K562 (cell line): ENCODE results near the gene MYO15B. TPM values are rescaled to one million over a fixed set of nuclear protein-coding genes. Genes with fewer than 3 reads are reported as not detected.

Source experiments
- ARID1B ChIP-seq: fragments of 450-650 bp; IDR thresholded peaks from 2 replicates; pipeline ENCODE4 v1.6.1; 2016; ENCODE audit warnings: antibody characterized with exemption, mild to moderate bottlenecking, inconsistent platforms
- BCOR ChIP-seq: fragments of 450-650 bp; IDR thresholded peaks from 2 replicates; pipeline ENCODE4 v1.6.1; 2016
- HDAC1 ChIP-seq, 2 experiments: fragments of 450-650 bp; IDR thresholded peaks; 2 replicates each; pipeline ENCODE4 v1.6.1; 2016 to 2017; ENCODE audit warnings: inconsistent platforms in 1 of 2, mild to moderate bottlenecking in 1 of 2, moderate library complexity in 1 of 2
- NFIC ChIP-seq: fragments of 450-650 bp; IDR thresholded peaks from 2 replicates; pipeline ENCODE4 v1.6.1; 2017; ENCODE audit warnings: mild to moderate bottlenecking, inconsistent platforms
- POLR3A ChIP-seq: IDR thresholded peaks from 2 replicates; pipeline ENCODE4 v1.6.1; 2011; ENCODE audit warnings: borderline replicate concordance, mild to moderate bottlenecking, moderate library complexity; ENCODE audit not compliant: insufficient read length, insufficient read depth; ENCODE audit errors: extremely low read depth
- RCOR1 ChIP-seq, 2 experiments: IDR thresholded peaks; 2 replicates each; pipeline ENCODE4 v1.6.1; 2012; ENCODE audit warnings: low read depth in 2 of 2, low read length in 2 of 2, borderline replicate concordance in 1 of 2, improper control_type of control experiment in 1 of 2
- TBP ChIP-seq: optimal IDR thresholded peaks from 2 replicates; pipeline ENCODE3; 2011; ENCODE audit warnings: low read depth, low read length, improper control_type of control experiment
- TFAP4 ChIP-seq: sonication (generic); formaldehyde crosslinking; IDR thresholded peaks from 2 replicates; pipeline ENCODE4 v1.8.0; 2022; ENCODE audit warnings: missing genetic modification reagents, mild to moderate bottlenecking, moderate library complexity, borderline replicate concordance
- polyA plus RNA-seq, 8 experiments: library from polyadenylated mRNA; depleted of rRNA in 4 of 8; stranded (reverse) in 5 of 8; unstranded in 3 of 8; fragments of >200 nt; fragmentation: Nextera tagmentation in 2 of 8; fragmentation: Illumina TruSeq in 1 of 8; extraction: Ambion mirVana in 2 of 8; extraction: Trizol in 1 of 8; gene quantifications; 2 replicates each; pipeline versions ENCODE4 v1.2.1 to v1.2.3, GENCODE V29; 2011 to 2014; ENCODE audit warnings: inconsistent platforms in 1 of 8, missing spikeins in 1 of 8
- total RNA-seq, 7 experiments: library from RNA; depleted of rRNA in 6 of 7; stranded (reverse); fragments of >200 nt in 6 of 7; fragmentation: Illumina TruSeq in 2 of 7; extraction: Trizol in 2 of 7; gene quantifications; 2 replicates each; pipeline versions ENCODE4 v1.2.1 to v1.2.3, GENCODE V29; 2011 to 2021; ENCODE audit warnings: low replicate concordance in 1 of 7

MYO15B gene
- total and polyA plus RNA-seq, 9 of the 15 experiments (the other 6 are each of a cell fraction or from before 2014, with no cell fraction given): 0.05 to 3.1 (median 0.83) TPM; not detected in 2

GRCh38 chr17:75557075-75557851, 30.3 kb upstream of the MYO15B start (continued):
- no peak for TF ChIP-seq HDAC1 (IDR thresholded peaks at IDR 0.05)
- TF ChIP-seq TBP: peak; percentile 46
- peak; percentile 66 for TF ChIP-seq NFIC
- TF ChIP-seq ARID1B: peak; percentile 64
- TF ChIP-seq BCOR: no peak
- peak in 1 of 2 experiments; percentile 70; a peak in 2 of 4 replicates for TF ChIP-seq RCOR1 (IDR thresholded peaks at IDR 0.05; ENCODE audit: borderline replicate concordance in 1 of 2, low read depth in 2 of 2, low read length in 2 of 2)
- peak; percentile 43; the same call in 1 of the 2 replicates for TF ChIP-seq TFAP4 (CRISPR knock-in tag)
- peak; percentile 47 for TF ChIP-seq POLR3A
